ENCODE measurements around the gene UNC5A.

UNC5A gene

GRCh38 chr5:176830995-176831423 is 20.6 kb downstream of the UNC5A start:
- H4K20me1 ChIP-seq (ENCODE audit: insufficient read depth) = no peaks in the 10 kb centered on the region
- no peak overlapping the region for H3K4me2 ChIP-seq
- no peak overlapping the region for H3K9ac ChIP-seq
- no peak for TF ChIP-seq CTCF (conservative IDR thresholded peaks at IDR 0.05; ENCODE audit: low read depth, low read length)
- H3K4me1 ChIP-seq (ENCODE audit: low read depth, poor library complexity, severe bottlenecking) = no peaks in the 10 kb centered on the region
- peaks cover 10% of the 10 kb centered on the region; the same call in 1 of the 2 replicates for H3K27me3 ChIP-seq (ENCODE audit: insufficient read depth, low read depth)
- H3K27ac ChIP-seq = no peak overlapping the region
- H3K4me3 ChIP-seq (IDR thresholded peaks at IDR 0.05; ENCODE audit: insufficient read depth, low read depth, low read length) = no peak overlapping the region
- H3K36me3 ChIP-seq (ENCODE audit: insufficient read depth) = no peaks in the 10 kb centered on the region
- H2AFZ ChIP-seq (ENCODE audit: low read depth) = no peak overlapping the region
- H3K79me2 ChIP-seq (ENCODE audit: insufficient read depth, low read depth) = no peaks in the 10 kb centered on the region

- H2AFZ ChIP-seq (ENCODE audit: low read depth) = no peak overlapping the region
- H3K4me1 ChIP-seq (ENCODE audit: low read depth, poor library complexity, severe bottlenecking) = no peaks in the 10 kb centered on the region
- no peaks in the 10 kb centered on the region for H3K36me3 ChIP-seq (ENCODE audit: insufficient read depth)
- no peak overlapping the region for H3K9ac ChIP-seq
- H3K4me3 ChIP-seq (IDR thresholded peaks at IDR 0.05; ENCODE audit: insufficient read depth, low read depth, low read length) = no peak overlapping the region
- TF ChIP-seq CTCF (conservative IDR thresholded peaks at IDR 0.05; ENCODE audit: low read depth, low read length) = no peak
- peaks cover 14% of the 10 kb centered on the region; the same call in 1 of the 2 replicates for H3K27me3 ChIP-seq (ENCODE audit: insufficient read depth, low read depth)
- H3K4me2 ChIP-seq = no peak overlapping the region
- no peaks in the 10 kb centered on the region for H3K79me2 ChIP-seq (ENCODE audit: insufficient read depth, low read depth)
- no peaks in the 10 kb centered on the region for H4K20me1 ChIP-seq (ENCODE audit: insufficient read depth)
- H3K27ac ChIP-seq = no peak overlapping the region
Measured at GRCh38 chr5:176831425-176831824, 21.1 kb downstream of the UNC5A start.

GRCh38 chr5:176832162-176832561 is 21.8 kb downstream of the UNC5A start:
- Histone ChIP-seq H3K9ac (no peak overlapping the region), H3K27me3 (ENCODE audit: insufficient read depth, low read depth) (peaks cover 17% of the 10 kb centered on the region; the same call in 1 of the 2 replicates)
- TF ChIP-seq CTCF (conservative IDR thresholded peaks at IDR 0.05; ENCODE audit: low read depth, low read length) = no peak

GRCh38 chr5:176833286-176833685 is 22.9 kb downstream of the UNC5A start:
- Histone ChIP-seq H3K79me2 (ENCODE audit: insufficient read depth, low read depth) (no peaks in the 10 kb centered on the region), H3K27me3 (ENCODE audit: insufficient read depth, low read depth) (peaks cover 18% of the 10 kb centered on the region; the same call in 1 of the 2 replicates), H3K4me1 (ENCODE audit: low read depth, poor library complexity, severe bottlenecking) (no peaks in the 10 kb centered on the region), H4K20me1 (ENCODE audit: insufficient read depth) (no peaks in the 10 kb centered on the region), H3K27ac (no peak overlapping the region), H3K4me3 (IDR thresholded peaks at IDR 0.05; ENCODE audit: insufficient read depth, low read depth, low read length) (no peak overlapping the region), H3K4me2 (no peak overlapping the region), H3K9ac (no peak overlapping the region), H2AFZ (ENCODE audit: low read depth) (no peak overlapping the region), H3K36me3 (ENCODE audit: insufficient read depth) (no peaks in the 10 kb centered on the region)
- no peak for TF ChIP-seq CTCF (conservative IDR thresholded peaks at IDR 0.05; ENCODE audit: low read depth, low read length)

More at GRCh38 chr5:176832162-176832561, 21.8 kb downstream of the UNC5A start:
- H3K27ac ChIP-seq = no peak overlapping the region
- H3K79me2 ChIP-seq (ENCODE audit: insufficient read depth, low read depth) = no peaks in the 10 kb centered on the region
- no peaks in the 10 kb centered on the region for H3K4me1 ChIP-seq (ENCODE audit: low read depth, poor library complexity, severe bottlenecking)
- H3K4me3 ChIP-seq (IDR thresholded peaks at IDR 0.05; ENCODE audit: insufficient read depth, low read depth, low read length) = no peak overlapping the region
- H3K4me2 ChIP-seq = no peak overlapping the region
- no peak overlapping the region for H2AFZ ChIP-seq (ENCODE audit: low read depth)
- H4K20me1 ChIP-seq (ENCODE audit: insufficient read depth) = no peaks in the 10 kb centered on the region
- H3K36me3 ChIP-seq (ENCODE audit: insufficient read depth) = no peaks in the 10 kb centered on the region

Measured in KMS-11 (cell line).